Fibroblast of the aortic adventitia (primary cell): ENCODE data around the gene SARS2. TPM values are rescaled to one million over a fixed set of nuclear protein-coding genes. Genes with fewer than 3 reads are reported as not detected.
"Not testable (repeated sequence)": the region's sequence is repeated elsewhere in the genome, so short reads cannot be mapped to it uniquely, and the experiment has no call there.

Experiments used
- DNase-seq: peaks from one replicate; pipeline ENCODE4 v3.0.0-alpha.2; 2010; ENCODE audit warnings: low read depth
- H3K4me3 ChIP-seq: 2 replicates; pipeline ENCODE4 v1.5.1; 2011; ENCODE audit warnings: low read depth, mild to moderate bottlenecking, control low read depth, low read length, moderate library complexity
- CTCF ChIP-seq: IDR thresholded peaks from 2 replicates; pipeline ENCODE4 v1.5.1; 2011; ENCODE audit warnings: mild to moderate bottlenecking, low read length, control low read depth, inconsistent platforms; ENCODE audit not compliant: insufficient read depth
- total RNA-seq: library from RNA; depleted of rRNA; stranded (reverse); fragments of >200 nt; gene quantifications from 2 replicates; pipeline ENCODE4 v1.2.3, GENCODE V29; 2012; ENCODE audit warnings: low replicate concordance

The SARS2 gene
- total RNA-seq, 1 donor, result 15.5 TPM

- peak overlapping the region; percentile 77 for H3K4me3 ChIP-seq
- peak; percentile 17 for TF ChIP-seq CTCF
- peak; percentile 35 for DNase-seq
Measured at GRCh38 chr19:38974624-38975213, 44.2 kb upstream of the SARS2 start.

- no peak for TF ChIP-seq CTCF
- DNase-seq, result no peak
Measured at GRCh38 chr19:38971672-38972071, 41.1 kb upstream of the SARS2 start.

GRCh38 chr19:38970664-38971532 lies 40.3 kb upstream of the SARS2 start:
- no peak overlapping the region for H3K4me3 ChIP-seq
- DNase-seq, result peak; percentile 9
- no peak for TF ChIP-seq CTCF

More at GRCh38 chr19:38971672-38972071, 41.1 kb upstream of the SARS2 start:
- no peak overlapping the region for H3K4me3 ChIP-seq

- not testable (repeated sequence) for DNase-seq
Measured at GRCh38 chr19:38966149-38966548, 35.6 kb upstream of the SARS2 start.

GRCh38 chr19:38964738-38965137 lies 34.2 kb upstream of the SARS2 start:
- no peak overlapping the region for H3K4me3 ChIP-seq
- no peak for DNase-seq
- TF ChIP-seq CTCF, result no peak

More at GRCh38 chr19:38966149-38966548, 35.6 kb upstream of the SARS2 start:
- not testable (repeated sequence) for H3K4me3 ChIP-seq

GRCh38 chr19:38959618-38960017 lies 29.1 kb upstream of the SARS2 start:
- TF ChIP-seq CTCF, result no peak

GRCh38 chr19:38958301-38958700 lies 27.7 kb upstream of the SARS2 start:
- no peak for TF ChIP-seq CTCF
- H3K4me3 ChIP-seq, result no peak overlapping the region
- no peak for DNase-seq

More at GRCh38 chr19:38959618-38960017, 29.1 kb upstream of the SARS2 start:
- DNase-seq, result no peak
- no peak overlapping the region for H3K4me3 ChIP-seq
